ENCODE results near the gene GPR160.

The GPR160 gene

GRCh38 chr3:170064108-170064507, 26.3 kb downstream of the GPR160 start:
- no peak for DNase-seq (ENCODE audit: low read depth)

- no peak for DNase-seq (ENCODE audit: low read depth)
Measured at GRCh38 chr3:170075441-170076091, 37.8 kb downstream of the GPR160 start.

GRCh38 chr3:170076715-170077238, 39.0 kb downstream of the GPR160 start:
- DNase-seq (ENCODE audit: low read depth): peak; percentile 72

DNA sequence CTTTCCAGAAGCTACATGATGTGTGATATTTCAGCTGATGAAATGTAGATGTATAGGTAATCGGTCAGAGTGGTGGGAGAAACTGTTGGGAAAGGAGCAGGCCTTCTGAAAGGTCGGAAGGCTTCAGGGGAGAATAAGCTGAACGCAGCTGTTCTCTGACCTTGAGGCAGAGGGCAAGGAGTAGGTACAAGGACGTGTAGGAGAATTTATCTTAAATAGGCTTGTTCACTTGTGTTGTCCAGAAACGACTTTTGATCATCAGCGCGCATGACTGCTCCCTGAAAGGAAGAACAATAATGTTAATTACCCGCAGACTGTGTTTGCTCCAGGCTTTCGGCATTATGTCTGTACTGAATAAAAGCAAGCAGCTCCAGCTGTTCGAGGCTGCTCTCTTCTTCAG, 39.6 kb downstream of the GPR160 start:
- DNase-seq (ENCODE audit: low read depth): no peak

DNA sequence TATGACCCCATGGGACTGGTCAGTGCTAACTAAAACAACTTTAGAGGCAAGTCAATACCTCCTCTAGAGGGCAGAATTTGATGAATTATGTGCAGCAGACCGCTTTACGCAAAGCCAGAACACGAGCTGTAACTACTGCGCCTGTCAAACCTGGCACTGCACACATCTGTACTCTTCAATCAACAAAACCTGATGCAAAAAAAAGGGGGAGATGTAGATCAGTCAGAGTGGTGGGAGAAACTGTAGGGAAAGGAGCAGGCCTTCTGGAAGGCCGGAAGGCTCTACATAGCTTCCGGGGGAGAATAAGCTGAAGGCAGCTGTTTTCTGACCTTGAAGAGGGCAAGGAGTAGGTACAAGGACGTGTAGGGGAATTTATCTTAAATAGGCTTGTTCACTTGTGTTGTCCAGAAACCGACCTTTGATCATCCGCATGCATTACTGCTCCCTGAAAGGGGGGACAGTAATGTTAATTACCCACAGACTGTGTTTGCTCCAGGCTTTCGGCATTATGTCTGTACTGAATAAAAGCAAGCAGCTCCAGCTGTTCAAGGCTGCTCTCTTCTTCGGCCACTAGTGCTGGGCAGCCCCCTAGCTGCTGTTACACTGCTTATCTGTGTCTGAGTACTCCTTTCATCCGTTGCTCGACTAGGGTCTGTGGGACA, 41.0 kb downstream of the GPR160 start:
- DNase-seq (ENCODE audit: low read depth): no peak

- peak; percentile 14 for DNase-seq (ENCODE audit: low read depth)
Measured at GRCh38 chr3:170079536-170080165, 41.9 kb downstream of the GPR160 start.

DNA sequence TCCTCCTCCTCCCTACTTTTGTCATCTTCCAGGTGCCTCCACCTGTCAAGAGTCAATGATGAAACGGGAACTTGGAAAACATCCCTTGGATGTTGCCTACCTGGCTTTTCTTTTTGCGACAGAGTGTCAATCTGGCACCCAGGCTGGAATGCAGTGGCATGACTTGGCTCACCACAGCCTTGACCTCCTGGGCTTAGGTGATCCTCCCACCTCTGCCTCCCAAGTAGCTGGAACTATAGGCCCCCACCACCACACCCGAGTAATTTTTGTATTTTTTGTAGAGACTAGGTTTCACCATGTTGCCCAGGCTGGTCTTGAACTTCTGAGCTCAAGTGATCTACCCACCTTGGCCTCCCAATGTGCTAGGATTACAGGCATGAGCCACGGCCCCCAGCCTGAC, 42.8 kb downstream of the GPR160 start:
- no peak for DNase-seq (ENCODE audit: low read depth)

- peak; percentile 69 for DNase-seq (ENCODE audit: low read depth)
Measured at GRCh38 chr3:170081079-170081741, 43.4 kb downstream of the GPR160 start.

DNA sequence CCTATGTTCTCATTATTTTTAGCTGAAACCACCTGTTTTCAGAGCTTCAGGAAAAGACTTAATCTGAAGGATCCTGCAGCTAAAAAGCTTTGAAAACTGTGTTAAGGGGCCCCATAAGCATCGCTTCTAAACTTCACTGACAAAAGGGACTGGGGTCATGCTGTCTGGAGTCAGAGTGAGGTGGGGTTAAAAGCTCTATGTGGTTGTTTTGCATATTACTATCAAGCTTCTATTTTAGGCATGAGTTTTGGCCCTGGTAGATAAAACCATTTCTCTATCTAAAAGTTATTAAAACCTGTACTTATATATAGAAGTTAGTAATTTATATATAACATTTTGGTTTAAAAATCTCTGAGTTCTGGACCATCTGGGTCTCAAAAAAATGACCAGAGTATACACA, 45.5 kb downstream of the GPR160 start:
- no peak for DNase-seq (ENCODE audit: low read depth)

GRCh38 chr3:170085396-170085795, 47.6 kb downstream of the GPR160 start:
- DNase-seq (ENCODE audit: low read depth): no peak

DNA sequence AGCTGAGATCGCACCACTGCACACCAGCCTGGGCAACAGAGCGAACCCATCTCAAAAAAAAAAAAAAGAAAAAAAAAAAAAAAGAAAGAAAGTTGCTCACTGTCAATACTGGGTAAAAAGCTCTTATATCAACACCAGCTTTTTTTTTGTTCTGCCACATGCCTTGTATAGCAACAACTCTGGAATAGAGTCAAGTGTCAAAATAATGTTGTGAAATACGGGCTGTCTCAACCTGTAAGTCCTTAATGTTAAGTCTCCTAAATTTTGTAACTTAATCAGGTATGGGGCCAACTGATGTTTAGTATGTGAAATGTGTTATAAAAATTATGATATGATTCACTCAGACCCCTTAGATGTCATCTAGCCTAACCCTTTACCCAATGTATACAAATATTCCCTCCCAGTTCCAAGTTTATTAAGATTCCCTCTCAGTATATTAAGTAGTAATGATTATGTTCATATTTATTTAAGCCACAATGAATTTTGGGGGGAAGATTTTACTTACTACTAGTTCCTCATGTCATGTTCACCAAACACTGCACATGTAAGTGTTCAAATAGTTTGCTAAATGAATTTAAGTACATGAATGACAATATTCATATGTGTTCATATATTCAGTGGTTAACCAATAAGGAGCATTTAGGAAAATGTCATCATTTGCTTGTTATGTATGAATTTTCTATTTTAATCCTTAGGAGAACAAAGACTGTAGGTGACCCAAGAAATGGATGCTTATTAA, 52.2 kb downstream of the GPR160 start:
- DNase-seq (ENCODE audit: low read depth): no peak

DNA sequence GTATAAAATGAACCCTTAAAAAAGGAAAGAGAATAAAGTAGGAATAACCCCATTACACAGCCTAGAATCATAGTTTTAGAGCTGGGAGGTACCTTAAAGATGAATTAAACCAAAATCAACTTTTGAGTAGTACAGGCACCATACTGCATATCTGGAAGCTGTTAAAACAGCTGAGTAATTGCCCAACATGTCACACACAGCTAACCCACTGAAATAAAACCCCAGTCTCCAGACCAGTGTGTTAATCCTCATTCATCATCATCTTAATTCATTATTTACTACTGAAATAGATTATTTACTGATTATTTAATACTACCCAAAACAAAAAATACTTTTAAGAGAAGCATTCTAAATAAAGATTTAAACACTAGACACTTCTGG, 52.8 kb downstream of the GPR160 start:
- DNase-seq (ENCODE audit: low read depth): no peak

- DNase-seq (ENCODE audit: low read depth): no peak
Measured at GRCh38 chr3:170092907-170093306, 55.1 kb downstream of the GPR160 start.

DNA sequence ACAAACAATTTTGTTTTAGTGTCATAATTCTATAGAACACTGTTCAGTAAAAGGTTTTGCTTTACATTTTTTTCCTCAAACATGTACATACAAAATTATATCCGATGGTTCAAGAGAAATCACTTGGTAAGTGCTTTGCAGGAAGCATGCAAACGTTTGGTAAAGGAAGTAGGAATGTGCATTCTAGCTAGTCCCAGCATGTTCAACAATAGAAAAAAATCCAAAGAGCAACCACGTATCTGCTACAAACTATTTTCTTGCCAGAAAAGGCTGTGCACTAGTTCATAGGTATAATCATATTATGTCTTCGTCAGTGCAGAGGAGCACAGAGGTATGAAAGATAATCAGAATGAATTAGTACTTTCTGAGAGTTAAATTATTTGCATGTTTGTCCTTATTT, 58.0 kb downstream of the GPR160 start:
- DNase-seq (ENCODE audit: low read depth): no peak

DNA sequence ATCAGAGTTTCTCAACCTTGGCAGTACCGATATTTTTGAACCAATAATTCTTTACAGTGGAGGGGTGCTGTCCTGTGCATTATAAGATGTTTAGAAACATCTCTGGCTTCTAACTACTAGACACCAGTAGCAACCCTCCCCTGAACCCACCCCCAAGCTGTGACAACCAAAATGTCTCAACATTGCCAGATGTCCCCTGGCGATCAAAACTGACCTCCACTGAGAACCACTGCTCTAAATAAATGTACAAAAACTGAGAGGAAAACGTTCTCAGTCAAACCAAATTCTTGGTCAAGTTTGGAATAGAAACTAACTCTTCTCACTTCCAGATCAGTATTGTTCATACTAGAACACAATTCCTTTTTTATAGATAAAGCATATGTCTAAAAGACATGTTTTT, 58.5 kb downstream of the GPR160 start:
- DNase-seq (ENCODE audit: low read depth): no peak

GRCh38 chr3:170098753-170099152, 61.0 kb downstream of the GPR160 start:
- DNase-seq (ENCODE audit: low read depth): no peak

- DNase-seq (ENCODE audit: low read depth): no peak
Measured at GRCh38 chr3:170100944-170101343, 63.1 kb downstream of the GPR160 start.

DNA sequence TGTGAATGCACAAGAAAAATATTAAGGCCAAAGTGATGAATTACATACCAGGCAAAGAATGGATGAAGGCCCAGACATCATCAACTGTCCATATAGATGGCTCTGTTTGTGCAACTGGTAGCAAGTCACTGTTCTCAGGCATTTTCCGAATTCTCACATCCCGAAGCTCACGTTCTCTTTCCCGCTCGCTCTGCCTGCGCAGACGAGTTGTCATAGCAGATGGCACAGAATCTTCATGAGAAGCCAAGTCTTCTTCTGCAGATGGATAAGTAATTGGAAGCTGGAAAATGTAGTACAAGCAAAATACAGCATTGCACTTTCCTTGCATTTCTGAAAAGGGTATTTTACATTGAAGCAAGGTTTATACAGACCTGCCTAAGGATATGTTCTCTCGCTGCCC, 64.6 kb downstream of the GPR160 start:
- DNase-seq (ENCODE audit: low read depth): no peak

DNA sequence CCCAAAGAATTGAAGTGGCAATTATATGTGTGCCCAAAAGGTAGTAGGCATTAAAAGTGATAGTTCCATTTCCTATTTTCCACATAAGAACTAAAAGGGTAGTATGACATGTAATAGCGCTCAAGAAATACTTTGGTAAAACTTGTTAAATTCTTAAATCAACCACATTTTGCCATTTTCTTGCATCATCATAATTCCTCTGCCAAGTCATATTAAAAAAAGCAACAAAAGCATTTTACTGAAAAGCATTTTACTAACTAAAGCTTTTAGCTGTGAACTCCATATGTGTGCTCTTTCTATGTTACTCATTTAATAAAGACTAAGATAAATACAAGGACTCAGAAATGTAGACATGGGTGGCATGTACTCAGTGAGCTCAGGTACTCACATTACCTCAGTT, 70.1 kb downstream of the GPR160 start:
- peak; percentile 34 for DNase-seq (ENCODE audit: low read depth)

DNA sequence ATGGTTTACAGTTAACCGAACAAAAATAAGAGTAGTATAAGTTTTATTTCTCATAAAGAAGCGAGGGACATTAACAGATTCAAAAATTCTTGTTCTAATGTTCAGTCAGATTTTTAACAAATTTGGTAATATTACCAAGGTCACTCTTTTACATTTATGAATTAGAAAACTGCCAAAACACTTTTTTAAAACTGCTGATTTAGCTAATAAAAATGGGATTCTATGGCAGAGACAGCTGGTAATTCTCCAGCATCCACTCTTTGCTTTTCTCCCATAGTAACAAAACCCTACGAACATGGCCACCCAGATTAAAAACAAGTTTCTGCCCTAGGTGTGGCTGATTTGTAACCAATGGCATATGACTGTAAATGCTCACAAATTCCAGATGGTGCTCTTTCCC, 71.2 kb downstream of the GPR160 start:
- no peak for DNase-seq (ENCODE audit: low read depth)

DNA sequence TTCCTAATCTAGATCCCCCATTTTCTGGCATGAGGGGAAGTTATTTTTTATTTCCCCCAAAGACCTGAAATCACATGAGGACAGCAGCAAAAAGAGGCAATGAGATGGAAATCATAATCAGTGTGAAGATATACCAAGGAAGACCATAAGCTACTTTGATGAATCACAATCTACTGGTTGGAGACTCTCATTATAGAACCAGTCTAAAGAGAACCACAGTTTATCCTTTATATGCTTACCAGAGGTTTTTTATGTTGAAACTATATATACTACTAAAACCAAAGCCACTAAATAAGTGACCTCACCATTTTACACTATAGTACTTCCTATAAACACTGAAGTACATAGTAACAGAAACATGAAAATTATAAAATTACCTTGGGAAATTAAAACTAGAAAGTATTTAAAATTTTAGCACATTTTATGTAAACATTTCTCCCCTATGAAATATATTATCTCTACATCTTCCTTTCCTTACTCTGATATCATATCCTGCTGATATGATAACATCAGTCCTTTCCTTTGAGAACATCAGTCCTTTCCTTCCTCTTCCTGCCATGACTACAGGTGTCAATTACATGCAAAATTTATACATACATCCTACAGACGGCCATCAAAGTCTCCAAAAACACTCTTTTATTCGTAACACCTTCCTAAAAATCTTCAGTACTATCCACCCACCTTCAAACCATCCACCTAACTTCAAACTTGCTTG, 71.9 kb downstream of the GPR160 start:
- DNase-seq (ENCODE audit: low read depth): no peak
